HepG2 (cell line): ENCODE measurements around the gene GNMT. TPM values are rescaled to one million over a fixed set of nuclear protein-coding genes. Genes with fewer than 3 reads are reported as not detected.
A peak's percentile ranks its signal among the peaks of the same experiment; 100 is the strongest.

Experiments used
- ARID5B ChIP-seq: IDR thresholded peaks from 2 replicates; pipeline ENCODE4 v1.4.0; 2020; ENCODE audit warnings: mild to moderate bottlenecking, missing genetic modification reagents
- ASH2L ChIP-seq: fragments of 300-600, 200-600 bp; sonication (generic); IDR thresholded peaks from 2 replicates; pipeline ENCODE4 v1.7.0; 2017; ENCODE audit warnings: low read depth, mild to moderate bottlenecking, moderate library complexity, mixed read lengths, low read length; ENCODE audit not compliant: insufficient read length
- ATF2 ChIP-seq: sonication (generic); formaldehyde crosslinking; IDR thresholded peaks from 2 replicates; pipeline ENCODE4 v1.4.0; 2020; ENCODE audit warnings: missing genetic modification reagents
- FOXC1 ChIP-seq: sonication (generic); formaldehyde crosslinking; IDR thresholded peaks from 2 replicates; pipeline ENCODE4 v1.8.0; 2022; ENCODE audit warnings: mild to moderate bottlenecking, missing genetic modification reagents, borderline replicate concordance
- GLI4 ChIP-seq: sonication (generic); formaldehyde crosslinking; IDR thresholded peaks from 2 replicates; pipeline ENCODE4 v1.5.1; 2020; ENCODE audit warnings: missing genetic modification reagents, mild to moderate bottlenecking, moderate library complexity, borderline replicate concordance
- KDM2A ChIP-seq: sonication (generic); formaldehyde crosslinking; IDR thresholded peaks from 2 replicates; pipeline ENCODE4 v1.4.0; 2020; ENCODE audit warnings: low read depth, missing genetic modification reagents, borderline replicate concordance
- KDM4B ChIP-seq: sonication (generic); formaldehyde crosslinking; IDR thresholded peaks from 2 replicates; pipeline ENCODE4 v1.4.0; 2020; ENCODE audit warnings: missing genetic modification reagents
- NR2C2 ChIP-seq: sonication (generic); formaldehyde crosslinking; IDR thresholded peaks from 2 replicates; pipeline ENCODE4 v1.4.0; 2020; ENCODE audit warnings: missing genetic modification reagents, mild to moderate bottlenecking, moderate library complexity, borderline replicate concordance
- POLR2A ChIP-seq, 2 experiments: IDR thresholded peaks; 2 replicates each; pipeline ENCODE4 v1.6.1; 2011; ENCODE audit warnings: low read depth in 2 of 2, low read length in 2 of 2, mild to moderate bottlenecking in 1 of 2, moderate library complexity in 1 of 2; ENCODE audit not compliant: insufficient read depth in 1 of 2
- SP2 ChIP-seq: sonication (generic); formaldehyde crosslinking; IDR thresholded peaks from 2 replicates; pipeline ENCODE4 v1.5.1; 2020; ENCODE audit warnings: mild to moderate bottlenecking, missing genetic modification reagents
- TFE3 ChIP-seq: IDR thresholded peaks from 2 replicates; pipeline ENCODE4 v1.6.1; 2016
- ZBTB2 ChIP-seq: sonication (generic); formaldehyde crosslinking; IDR thresholded peaks from 2 replicates; pipeline ENCODE4 v1.8.0; 2022; ENCODE audit warnings: low read depth, missing genetic modification reagents
- polyA plus RNA-seq, 8 experiments: library from polyadenylated mRNA; depleted of rRNA in 3 of 8; stranded (reverse) in 7 of 8; unstranded in 1 of 8; fragments of >200 nt; fragmentation: Illumina TruSeq in 4 of 8; extraction: Trizol in 4 of 8; gene quantifications; 2 replicates each; pipeline versions ENCODE4 v1.2.1 to v1.2.3, GENCODE V29; 2011 to 2016; ENCODE audit warnings: low read depth in 4 of 8, missing spikeins in 1 of 8, mixed read lengths in 1 of 8; ENCODE audit not compliant: insufficient read depth in 1 of 8
- total RNA-seq, 5 experiments: library from RNA; depleted of rRNA; stranded (reverse); fragments of >200 nt; fragmentation: Illumina TruSeq; extraction: Trizol; gene quantifications; 2 replicates each; pipeline ENCODE4 v1.2.3, GENCODE V29; 2016; ENCODE audit warnings: low read depth in 1 of 5
- TF ChIP-seq, protein P1 (sequence below): sonication (generic); formaldehyde crosslinking; IDR thresholded peaks from 2 replicates; pipeline ENCODE4 v1.5.1; 2020; ENCODE audit warnings: missing genetic modification reagents, mild to moderate bottlenecking, borderline replicate concordance
- TF ChIP-seq, protein P2 (sequence below): IDR thresholded peaks from 2 replicates; pipeline ENCODE4 v1.6.1; 2012; ENCODE audit warnings: low read depth, low read length, improper control_type of control experiment

Gene GNMT
- total and polyA plus RNA-seq, 2 of the 13 experiments (the other 11 are each of a cell fraction or from before 2014, with no cell fraction given): 2.8 to 7.0 TPM

- TF ChIP-seq, protein P1, sequence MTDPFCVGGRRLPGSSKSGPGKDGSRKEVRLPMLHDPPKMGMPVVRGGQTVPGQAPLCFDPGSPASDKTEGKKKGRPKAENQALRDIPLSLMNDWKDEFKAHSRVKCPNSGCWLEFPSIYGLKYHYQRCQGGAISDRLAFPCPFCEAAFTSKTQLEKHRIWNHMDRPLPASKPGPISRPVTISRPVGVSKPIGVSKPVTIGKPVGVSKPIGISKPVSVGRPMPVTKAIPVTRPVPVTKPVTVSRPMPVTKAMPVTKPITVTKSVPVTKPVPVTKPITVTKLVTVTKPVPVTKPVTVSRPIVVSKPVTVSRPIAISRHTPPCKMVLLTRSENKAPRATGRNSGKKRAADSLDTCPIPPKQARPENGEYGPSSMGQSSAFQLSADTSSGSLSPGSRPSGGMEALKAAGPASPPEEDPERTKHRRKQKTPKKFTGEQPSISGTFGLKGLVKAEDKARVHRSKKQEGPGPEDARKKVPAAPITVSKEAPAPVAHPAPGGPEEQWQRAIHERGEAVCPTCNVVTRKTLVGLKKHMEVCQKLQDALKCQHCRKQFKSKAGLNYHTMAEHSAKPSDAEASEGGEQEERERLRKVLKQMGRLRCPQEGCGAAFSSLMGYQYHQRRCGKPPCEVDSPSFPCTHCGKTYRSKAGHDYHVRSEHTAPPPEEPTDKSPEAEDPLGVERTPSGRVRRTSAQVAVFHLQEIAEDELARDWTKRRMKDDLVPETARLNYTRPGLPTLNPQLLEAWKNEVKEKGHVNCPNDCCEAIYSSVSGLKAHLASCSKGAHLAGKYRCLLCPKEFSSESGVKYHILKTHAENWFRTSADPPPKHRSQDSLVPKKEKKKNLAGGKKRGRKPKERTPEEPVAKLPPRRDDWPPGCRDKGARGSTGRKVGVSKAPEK (CRISPR knock-in tag): no peak
- TF ChIP-seq KDM2A (CRISPR knock-in tag) (peak; percentile 88), FOXC1 (CRISPR knock-in tag) (peak; percentile 95), ZBTB2 (CRISPR knock-in tag) (0 out of 2 replicates have a peak, but pooled peaks have one; percentile 66), ARID5B (CRISPR knock-in tag) (peak; percentile 76; the same call in 1 of the 2 replicates), KDM4B (CRISPR knock-in tag) (peak; percentile 73; the same call in 1 of the 2 replicates), SP2 (CRISPR knock-in tag) (peak; percentile 56), ASH2L (peak; percentile 76), POLR2A (IDR thresholded peaks at IDR 0.05; ENCODE audit: insufficient read depth in 1 of 2, low read depth in 2 of 2, low read length in 2 of 2) (peak; percentile 96), ATF2 (CRISPR knock-in tag) (peak; percentile 75; the same call in 1 of the 2 replicates), GLI4 (CRISPR knock-in tag) (peak; percentile 88; the same call in 1 of the 2 replicates), NR2C2 (peak; percentile 83), TFE3 (CRISPR knock-in tag) (peak; percentile 55; the same call in 1 of the 2 replicates)
- TF ChIP-seq, protein P2, sequence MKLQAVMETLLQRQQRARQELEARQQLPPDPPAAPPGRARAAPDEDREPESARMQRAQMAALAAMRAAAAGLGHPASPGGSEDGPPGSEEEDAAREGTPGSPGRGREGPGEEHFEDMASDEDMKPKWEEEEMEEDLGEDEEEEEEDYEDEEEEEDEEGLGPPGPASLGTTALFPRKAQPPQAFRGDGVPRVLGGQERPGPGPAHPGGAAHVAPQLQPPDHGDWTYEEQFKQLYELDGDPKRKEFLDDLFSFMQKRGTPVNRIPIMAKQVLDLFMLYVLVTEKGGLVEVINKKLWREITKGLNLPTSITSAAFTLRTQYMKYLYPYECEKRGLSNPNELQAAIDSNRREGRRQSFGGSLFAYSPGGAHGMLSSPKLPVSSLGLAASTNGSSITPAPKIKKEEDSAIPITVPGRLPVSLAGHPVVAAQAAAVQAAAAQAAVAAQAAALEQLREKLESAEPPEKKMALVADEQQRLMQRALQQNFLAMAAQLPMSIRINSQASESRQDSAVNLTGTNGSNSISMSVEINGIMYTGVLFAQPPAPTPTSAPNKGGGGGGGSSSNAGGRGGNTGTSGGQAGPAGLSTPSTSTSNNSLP: peak; percentile 50; the same call in 1 of the 2 replicates
These were observed 18.4 kb downstream of the GNMT start, which contains the start of gene PEX6 (continued) for GRCh38 chr6:42978839-42979522.
